Muscle of leg (tissue), 11 donors: ENCODE data around the gene MTSS2. TPM values are rescaled to one million over a fixed set of nuclear protein-coding genes. Genes with fewer than 3 reads are reported as not detected.

Experiments used
- DNase-seq: peaks from one replicate; pipeline ENCODE4 v3.0.0; 2013
- H3K27ac ChIP-seq: one replicate; pipeline ENCODE4 v1.5.1; 2013; ENCODE audit warnings: mild to moderate bottlenecking, low read length, control low read depth
- H3K27me3 ChIP-seq: one replicate; pipeline ENCODE4 v1.6.1; 2013; ENCODE audit warnings: low read length; ENCODE audit not compliant: control insufficient read depth, insufficient read depth
- H3K36me3 ChIP-seq: one replicate; pipeline ENCODE4 v1.6.1; 2013; ENCODE audit warnings: low read length; ENCODE audit not compliant: control insufficient read depth, insufficient read depth
- H3K4me1 ChIP-seq: one replicate; pipeline ENCODE4 v1.6.1; 2013; ENCODE audit warnings: low read length; ENCODE audit not compliant: control insufficient read depth, insufficient read depth
- H3K4me3 ChIP-seq: one replicate; pipeline ENCODE4 v1.5.1; 2013; ENCODE audit warnings: low read length, control low read depth
- H3K9me3 ChIP-seq: replicated peaks from 2 replicates; pipeline ENCODE4 v1.6.1; 2013; ENCODE audit warnings: low read depth, low read length; ENCODE audit not compliant: control insufficient read depth
- WGBS: methylation state at CpG from one replicate; pipeline ENCODE4 v1.1.5; 2013; ENCODE audit warnings: missing lambda C conversion rate; ENCODE audit not compliant: insufficient coverage; 5-methylcytosine and 5-hydroxymethylcytosine counted together
- polyA plus RNA-seq, 8 donors: library from polyadenylated mRNA; unstranded; fragments of 120-200 nt; gene quantifications; one replicate each; pipeline versions ENCODE4 v1.2.1 to v1.2.3, GENCODE V29; 2013; ENCODE audit warnings: inconsistent platforms in 1 of 8, low replicate concordance in 1 of 8; ENCODE audit not compliant: insufficient read length in 8 of 8, insufficient read depth in 1 of 8
- total RNA-seq: library from RNA; stranded (reverse); fragments of 120-200 nt; gene quantifications from one replicate; pipeline ENCODE4 v1.2.4, GENCODE V29; 2013

The MTSS2 gene
- total and polyA plus RNA-seq, 9 donors, result 28.9 to 150 (median 125) TPM

- H3K4me3 ChIP-seq, result no peak overlapping the region
- H3K27me3 ChIP-seq, result no peaks in the 10 kb centered on the region
- DNase-seq, result peak; percentile 69
- peaks cover 100% of the 10 kb centered on the region for H3K4me1 ChIP-seq
- no peaks in the 10 kb centered on the region for H3K9me3 ChIP-seq
- H3K27ac ChIP-seq, result peak overlapping the region; percentile 98
- peaks cover 17% of the 10 kb centered on the region for H3K36me3 ChIP-seq
- WGBS, result 75% methylated on average over 10 of the region's 17 CpGs
Measured at GRCh38 chr16:70694088-70694867, 8.4 kb upstream of the MTSS2 start.

DNA sequence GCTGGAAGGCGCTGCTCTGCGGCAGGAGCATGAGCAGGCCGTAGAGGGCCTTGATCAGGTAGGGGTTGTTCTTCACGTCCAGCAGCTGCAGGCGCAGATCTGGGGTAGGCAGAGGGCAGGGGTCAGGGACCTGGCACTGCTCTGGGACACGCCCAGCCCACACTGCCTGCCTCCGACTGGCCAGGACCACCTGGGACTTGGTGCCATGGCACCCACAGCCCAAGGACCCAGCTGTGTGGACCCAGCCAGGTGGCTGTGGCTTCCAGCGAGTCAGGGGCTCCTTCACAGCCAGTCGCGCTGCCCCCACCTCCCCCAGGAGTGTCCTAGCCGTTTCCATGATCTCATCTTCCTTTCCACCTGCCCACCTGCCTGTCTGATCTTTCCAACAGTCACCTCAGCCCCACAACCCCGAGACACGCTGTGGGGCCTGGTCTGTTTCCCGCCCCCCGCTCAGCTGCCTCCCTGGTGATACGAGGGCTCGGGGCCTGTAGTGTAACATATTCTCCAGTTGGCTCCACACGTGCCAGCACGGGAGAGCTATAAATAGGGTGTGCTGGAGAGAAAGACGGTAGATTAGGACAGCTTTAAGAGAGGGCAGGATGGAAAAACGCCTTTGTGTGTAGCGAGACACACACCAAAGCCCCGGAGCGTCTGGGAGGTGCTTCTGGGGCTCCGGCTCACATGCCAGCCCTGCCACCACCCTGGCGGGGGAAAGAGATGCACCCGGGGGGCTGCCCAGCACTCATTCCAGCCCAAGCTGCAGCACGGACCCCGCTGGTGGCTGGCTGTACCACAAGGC is 7.2 kb upstream of the MTSS2 start:
- no peaks in the 10 kb centered on the region for H3K27me3 ChIP-seq
- H3K4me3 ChIP-seq, result no peak overlapping the region
- no peaks in the 10 kb centered on the region for H3K9me3 ChIP-seq
- WGBS, result 58% methylated on average over 24 of the region's 29 CpGs
- peak; percentile 91 for DNase-seq
- H3K4me1 ChIP-seq, result peaks cover 100% of the 10 kb centered on the region
- peaks cover 14% of the 10 kb centered on the region for H3K36me3 ChIP-seq
- peak overlapping the region; percentile 98 for H3K27ac ChIP-seq

GRCh38 chr16:70692130-70692872 is 6.4 kb upstream of the MTSS2 start:
- H3K9me3 ChIP-seq, result no peaks in the 10 kb centered on the region
- H3K27me3 ChIP-seq, result no peaks in the 10 kb centered on the region
- WGBS, result 48% methylated on average over 9 of the region's 14 CpGs
- DNase-seq, result no peak
- peak overlapping the region; percentile 98 for H3K27ac ChIP-seq
- H3K4me1 ChIP-seq, result peaks cover 100% of the 10 kb centered on the region
- H3K4me3 ChIP-seq, result no peak overlapping the region
- H3K36me3 ChIP-seq, result peaks cover 7% of the 10 kb centered on the region

DNA sequence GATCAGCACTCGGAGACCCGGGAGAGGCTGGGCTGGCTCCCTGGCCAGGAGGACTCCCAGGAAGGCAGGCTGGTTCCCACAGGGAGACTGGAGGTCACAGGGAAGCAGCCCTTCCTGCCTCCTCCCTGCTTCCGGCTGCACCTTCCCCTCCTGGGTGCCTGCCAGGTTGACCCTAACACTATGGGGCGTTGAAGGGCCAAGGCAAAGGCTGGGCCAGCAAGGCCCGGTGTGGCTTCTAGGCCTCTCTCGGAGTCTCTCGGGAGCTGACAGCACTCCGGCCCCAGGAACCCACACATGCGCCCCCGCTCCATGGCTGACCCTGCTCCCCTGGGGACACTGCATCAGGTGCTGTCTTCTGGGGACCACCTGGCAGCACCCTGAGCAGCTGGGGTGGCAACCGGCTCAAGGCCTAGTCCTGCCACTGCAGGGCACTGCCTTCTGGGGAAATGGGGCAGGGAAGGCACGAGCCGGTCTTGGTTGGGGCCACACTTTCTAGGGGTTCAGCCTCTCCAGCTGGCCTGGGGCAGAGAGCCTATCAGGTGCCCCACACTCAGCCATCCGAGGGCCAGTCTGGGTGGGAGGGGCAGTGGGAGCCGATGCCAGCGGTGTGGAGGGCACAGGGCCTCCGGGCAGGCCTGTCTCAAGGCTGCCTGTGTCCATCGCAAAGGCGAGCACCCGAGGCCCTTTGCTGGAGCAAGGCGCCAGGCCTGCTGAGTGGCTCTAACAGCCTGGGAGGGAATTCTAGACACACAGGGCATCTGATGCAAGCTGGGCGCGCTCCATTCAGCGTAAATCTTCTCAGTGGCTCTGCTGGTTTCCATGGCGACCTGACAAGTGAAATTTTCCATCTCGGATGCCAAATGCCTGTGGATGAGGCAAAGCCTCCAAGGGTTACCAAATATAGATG is 5.6 kb upstream of the MTSS2 start:
- Histone ChIP-seq H3K36me3 (peaks cover 7% of the 10 kb centered on the region), H3K4me1 (peaks cover 100% of the 10 kb centered on the region), H3K27ac (peak overlapping the region; percentile 98), H3K4me3 (no peak overlapping the region), H3K27me3 (no peaks in the 10 kb centered on the region), H3K9me3 (no peaks in the 10 kb centered on the region)
- DNase-seq, result peak; percentile 96
- 77% methylated on average over 24 of the region's 26 CpGs for WGBS

- H3K4me1 ChIP-seq, result peaks cover 91% of the 10 kb centered on the region
- no peak overlapping the region for H3K4me3 ChIP-seq
- peak overlapping the region; percentile 98 for H3K27ac ChIP-seq
- no peaks in the 10 kb centered on the region for H3K27me3 ChIP-seq
- peak; percentile 91 for DNase-seq
- no peaks in the 10 kb centered on the region for H3K9me3 ChIP-seq
- 83% methylated on average over 12 of the region's 16 CpGs for WGBS
- H3K36me3 ChIP-seq, result peaks cover 7% of the 10 kb centered on the region
Measured at GRCh38 chr16:70689970-70690891, 4.4 kb upstream of the MTSS2 start.

- DNase-seq, result peak; percentile 73
- Histone ChIP-seq H3K27me3 (no peaks in the 10 kb centered on the region), H3K27ac (peak overlapping the region; percentile 98), H3K9me3 (no peaks in the 10 kb centered on the region), H3K4me3 (no peak overlapping the region), H3K36me3 (peaks cover 7% of the 10 kb centered on the region), H3K4me1 (peaks cover 91% of the 10 kb centered on the region)
- 84% methylated on average over 21 of the region's 22 CpGs for WGBS
Measured at GRCh38 chr16:70689035-70689969, 3.4 kb upstream of the MTSS2 start.

GRCh38 chr16:70688246-70688742 is 2.4 kb upstream of the MTSS2 start:
- Histone ChIP-seq H3K4me3 (no peak overlapping the region), H3K9me3 (no peaks in the 10 kb centered on the region), H3K27ac (peak overlapping the region; percentile 98), H3K27me3 (no peaks in the 10 kb centered on the region), H3K36me3 (peaks cover 13% of the 10 kb centered on the region), H3K4me1 (peaks cover 91% of the 10 kb centered on the region)
- DNase-seq, result peak; percentile 86
- 35% methylated on average over 7 of the region's 8 CpGs for WGBS

DNA sequence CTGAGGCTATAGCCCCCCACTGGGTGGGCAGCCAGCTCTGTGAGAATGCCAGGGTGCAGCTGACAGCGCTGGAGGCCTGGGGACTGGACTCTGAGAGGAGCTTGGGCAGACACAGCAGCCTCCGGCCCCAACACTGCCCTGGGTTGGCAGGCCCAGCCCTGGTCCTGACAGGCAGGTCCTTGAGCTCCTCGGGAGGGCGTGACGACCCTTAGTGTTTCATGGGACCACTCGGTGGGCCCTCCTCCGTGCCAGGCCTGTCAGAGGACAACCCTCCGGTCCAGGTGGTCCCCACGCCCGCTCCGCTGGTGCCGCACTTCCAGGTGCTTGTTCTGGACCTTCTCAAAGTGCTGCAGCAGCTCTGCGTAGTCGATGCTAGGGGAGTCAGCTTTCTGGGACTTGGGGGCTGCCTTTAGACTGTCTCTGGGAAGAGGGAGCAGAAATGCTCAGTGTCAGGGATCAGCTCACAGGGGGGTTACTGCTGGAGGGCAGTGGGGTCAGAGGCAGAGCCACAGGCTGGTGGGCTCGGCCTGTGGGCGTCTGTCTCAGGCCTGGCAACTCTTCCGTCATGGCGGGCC is 1.9 kb upstream of the MTSS2 start:
- Histone ChIP-seq H3K4me1 (peaks cover 91% of the 10 kb centered on the region), H3K9me3 (no peaks in the 10 kb centered on the region), H3K4me3 (no peak overlapping the region), H3K27me3 (no peaks in the 10 kb centered on the region), H3K27ac (peak overlapping the region; percentile 98), H3K36me3 (peaks cover 17% of the 10 kb centered on the region)
- DNase-seq, result no peak
- 62% methylated on average over 17 of the region's 18 CpGs for WGBS
